MM.1S (cell line): Measurements from ENCODE around the gene RAMP1.

Experiments used
- DNase-seq: peaks from one replicate; pipeline ENCODE4 v3.0.0-alpha.2; 2015
- H2AFZ ChIP-seq: fragments of 300-600 bp; sonication (generic); 2 replicates; pipeline ENCODE4 v1.6.0; 2016; ENCODE audit warnings: antibody characterized with exemption, low read length
- H3F3A ChIP-seq: fragments of 300-600 bp; sonication (generic); 2 replicates; pipeline ENCODE4 v1.6.1; 2016; ENCODE audit warnings: mild to moderate bottlenecking, antibody characterized with exemption, low read length, moderate library complexity, mixed read lengths; ENCODE audit not compliant: insufficient read depth
- H3K27ac ChIP-seq: fragments of 300-600 bp; sonication (generic); 2 replicates; pipeline ENCODE4 v1.5.1; 2016; ENCODE audit warnings: mild to moderate bottlenecking, low read length
- H3K27me3 ChIP-seq: fragments of 300-600 bp; sonication (generic); replicated peaks from 2 replicates; pipeline ENCODE4 v1.6.0; 2016; ENCODE audit warnings: low read length; ENCODE audit not compliant: insufficient read depth
- H3K36me3 ChIP-seq: fragments of 300-600 bp; sonication (generic); replicated peaks from 2 replicates; pipeline ENCODE4 v1.6.1; 2016; ENCODE audit warnings: mild to moderate bottlenecking, low read length, mixed read lengths; ENCODE audit not compliant: insufficient read depth
- H3K4me1 ChIP-seq: fragments of 300-600 bp; sonication (generic); 2 replicates; pipeline ENCODE4 v1.6.1; 2016; ENCODE audit warnings: low read length, mixed read lengths
- H3K4me2 ChIP-seq: fragments of 300-600 bp; sonication (generic); 2 replicates; pipeline ENCODE4 v1.6.0; 2016; ENCODE audit warnings: low read depth, low read length
- H3K4me3 ChIP-seq: fragments of 300-600 bp; sonication (generic); 2 replicates; pipeline ENCODE4 v1.5.1; 2016; ENCODE audit warnings: low read length, mixed read lengths
- H3K79me2 ChIP-seq: fragments of 300-600 bp; sonication (generic); 2 replicates; pipeline ENCODE4 v1.6.1; 2016; ENCODE audit warnings: mixed run types, low read length, mixed read lengths
- H3K9ac ChIP-seq: fragments of 300-600 bp; sonication (generic); 2 replicates; pipeline ENCODE4 v1.6.1; 2016; ENCODE audit warnings: low read length, mixed read lengths
- H3K9me2 ChIP-seq: fragments of 300-600 bp; sonication (generic); replicated peaks from 2 replicates; pipeline ENCODE4 v1.6.1; 2016; ENCODE audit warnings: mild to moderate bottlenecking, low read length, mixed read lengths; ENCODE audit not compliant: insufficient read depth
- H3K9me3 ChIP-seq: fragments of 300-600 bp; sonication (generic); replicated peaks from 2 replicates; pipeline ENCODE4 v1.6.1; 2016; ENCODE audit warnings: mild to moderate bottlenecking, low read length, mixed read lengths; ENCODE audit not compliant: insufficient read depth
- H4K20me1 ChIP-seq: fragments of 300-600 bp; sonication (generic); 2 replicates; pipeline ENCODE4 v1.6.1; 2016; ENCODE audit warnings: mild to moderate bottlenecking, low read length, moderate library complexity, mixed read lengths; ENCODE audit not compliant: insufficient read depth
- EZH2 ChIP-seq: fragments of 300-600 bp; sonication (generic); optimal IDR thresholded peaks from 2 replicates; pipeline ENCODE3; 2017; ENCODE audit warnings: low read depth, mild to moderate bottlenecking, antibody characterized with exemption, low read length, mixed read lengths
- EZH2phosphoT487 ChIP-seq: fragments of 300-600 bp; sonication (generic); IDR thresholded peaks from 2 replicates; pipeline ENCODE4 v1.6.1; 2018; ENCODE audit warnings: antibody characterized with exemption, low read length
- TF ChIP-seq, protein P1 (sequence below): fragments of 300-600 bp; sonication (generic); IDR thresholded peaks from 2 replicates; pipeline ENCODE4 v1.5.1; 2016; ENCODE audit warnings: antibody characterized with exemption, low read length, mixed read lengths

Gene RAMP1

DNA sequence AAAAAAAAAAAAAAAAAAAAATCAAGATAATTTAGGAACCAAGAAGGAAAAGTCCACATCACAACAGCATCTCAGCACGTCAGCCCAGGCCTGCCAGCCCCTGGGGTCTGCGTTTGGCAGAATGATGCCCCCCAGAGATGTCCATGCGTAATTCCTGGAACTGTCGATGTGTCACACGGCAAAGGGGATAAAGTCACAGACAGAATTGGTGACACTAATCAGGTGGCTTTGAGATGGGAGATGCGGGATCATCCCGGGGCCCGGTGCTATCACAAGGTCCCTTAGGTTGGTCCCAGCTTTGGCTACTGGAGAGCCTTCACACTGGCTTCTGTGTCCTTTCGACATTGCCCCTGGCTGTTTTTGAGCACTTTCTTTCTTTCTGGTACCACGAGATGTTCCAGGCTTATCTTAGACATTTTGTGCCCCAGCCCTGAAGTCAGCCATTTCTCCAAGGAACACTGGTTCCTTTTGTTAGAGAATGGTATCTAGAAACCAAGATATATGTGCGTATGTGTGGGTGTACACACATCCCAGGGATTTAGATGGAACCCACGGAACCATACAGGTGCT is 20.7 kb downstream of the RAMP1 start:
- TF ChIP-seq EZH2 (no peak), EZH2phosphoT487 (no peak)
- TF ChIP-seq, protein P1, sequence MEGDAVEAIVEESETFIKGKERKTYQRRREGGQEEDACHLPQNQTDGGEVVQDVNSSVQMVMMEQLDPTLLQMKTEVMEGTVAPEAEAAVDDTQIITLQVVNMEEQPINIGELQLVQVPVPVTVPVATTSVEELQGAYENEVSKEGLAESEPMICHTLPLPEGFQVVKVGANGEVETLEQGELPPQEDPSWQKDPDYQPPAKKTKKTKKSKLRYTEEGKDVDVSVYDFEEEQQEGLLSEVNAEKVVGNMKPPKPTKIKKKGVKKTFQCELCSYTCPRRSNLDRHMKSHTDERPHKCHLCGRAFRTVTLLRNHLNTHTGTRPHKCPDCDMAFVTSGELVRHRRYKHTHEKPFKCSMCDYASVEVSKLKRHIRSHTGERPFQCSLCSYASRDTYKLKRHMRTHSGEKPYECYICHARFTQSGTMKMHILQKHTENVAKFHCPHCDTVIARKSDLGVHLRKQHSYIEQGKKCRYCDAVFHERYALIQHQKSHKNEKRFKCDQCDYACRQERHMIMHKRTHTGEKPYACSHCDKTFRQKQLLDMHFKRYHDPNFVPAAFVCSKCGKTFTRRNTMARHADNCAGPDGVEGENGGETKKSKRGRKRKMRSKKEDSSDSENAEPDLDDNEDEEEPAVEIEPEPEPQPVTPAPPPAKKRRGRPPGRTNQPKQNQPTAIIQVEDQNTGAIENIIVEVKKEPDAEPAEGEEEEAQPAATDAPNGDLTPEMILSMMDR = no peak
- Histone ChIP-seq H3K9me2 (no peaks in the 10 kb centered on the region), H3K4me3 (no peak overlapping the region), H2AFZ (no peak overlapping the region), H3K27me3 (no peaks in the 10 kb centered on the region), H3K27ac (no peak overlapping the region), H3K4me1 (no peaks in the 10 kb centered on the region), H3K4me2 (no peak overlapping the region), H3K9me3 (no peaks in the 10 kb centered on the region), H3F3A (no peaks in the 10 kb centered on the region), H4K20me1 (no peaks in the 10 kb centered on the region), H3K36me3 (no peaks in the 10 kb centered on the region), H3K79me2 (no peaks in the 10 kb centered on the region), H3K9ac (no peak overlapping the region)
- DNase-seq = no peak

DNA sequence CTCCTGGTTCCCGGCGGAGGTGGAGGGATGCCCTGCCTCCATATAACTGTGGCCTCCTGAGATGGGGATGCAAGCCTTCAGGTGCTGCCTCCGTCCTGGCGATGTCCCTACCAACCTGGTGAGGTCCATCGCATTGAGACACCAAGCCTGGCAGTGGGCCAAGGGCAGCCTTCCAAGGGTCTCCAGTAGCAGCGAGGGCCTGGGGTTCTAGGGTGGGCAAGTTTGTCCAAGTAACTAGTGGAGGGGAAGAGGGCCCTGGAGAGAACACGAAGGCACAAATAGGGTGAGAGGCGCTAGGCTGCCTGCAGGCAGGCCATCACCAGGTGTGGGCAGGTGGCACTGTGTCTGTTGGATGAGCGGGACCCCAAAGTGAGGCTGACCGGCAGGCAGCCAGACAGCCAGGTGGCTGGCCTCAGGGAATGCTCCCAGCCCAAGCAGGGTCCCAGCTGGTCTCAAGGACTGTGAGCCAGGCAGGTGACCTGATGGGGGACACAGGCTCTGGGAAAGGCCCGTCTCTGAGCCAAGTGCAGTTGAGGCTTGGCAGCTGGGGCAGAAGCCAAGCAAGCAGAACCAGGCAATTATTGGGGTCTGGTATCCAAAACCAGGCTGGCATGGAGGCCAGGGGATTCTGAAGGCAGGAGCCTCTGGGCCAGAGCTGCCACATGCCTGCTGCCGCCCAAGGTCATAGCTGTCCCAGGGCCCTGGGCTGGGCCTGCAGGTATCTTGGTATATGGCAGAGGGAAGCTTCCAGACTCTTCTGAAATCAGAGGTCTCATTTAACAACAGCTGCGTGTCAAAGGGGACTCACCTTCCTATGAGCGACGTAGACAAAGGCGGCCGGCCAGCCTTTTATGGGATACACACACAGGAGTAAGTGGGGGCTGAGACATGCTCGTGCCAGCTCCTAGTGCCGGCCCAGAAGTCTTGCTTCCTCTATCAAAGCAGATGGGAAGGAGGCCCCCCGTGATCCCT is 23.4 kb downstream of the RAMP1 start:
- Histone ChIP-seq H3K9me2 (no peaks in the 10 kb centered on the region), H3K4me1 (no peaks in the 10 kb centered on the region), H3K9me3 (no peaks in the 10 kb centered on the region), H3K4me2 (no peak overlapping the region), H3K79me2 (no peaks in the 10 kb centered on the region), H3K4me3 (no peak overlapping the region), H3K27ac (no peak overlapping the region), H3F3A (no peaks in the 10 kb centered on the region), H3K9ac (no peak overlapping the region), H2AFZ (no peak overlapping the region), H3K36me3 (no peaks in the 10 kb centered on the region), H4K20me1 (no peaks in the 10 kb centered on the region), H3K27me3 (no peaks in the 10 kb centered on the region)
- DNase-seq = no peak
- no peak for TF ChIP-seq EZH2phosphoT487
- TF ChIP-seq, protein P1 = no peak
- TF ChIP-seq EZH2 = no peak

DNA sequence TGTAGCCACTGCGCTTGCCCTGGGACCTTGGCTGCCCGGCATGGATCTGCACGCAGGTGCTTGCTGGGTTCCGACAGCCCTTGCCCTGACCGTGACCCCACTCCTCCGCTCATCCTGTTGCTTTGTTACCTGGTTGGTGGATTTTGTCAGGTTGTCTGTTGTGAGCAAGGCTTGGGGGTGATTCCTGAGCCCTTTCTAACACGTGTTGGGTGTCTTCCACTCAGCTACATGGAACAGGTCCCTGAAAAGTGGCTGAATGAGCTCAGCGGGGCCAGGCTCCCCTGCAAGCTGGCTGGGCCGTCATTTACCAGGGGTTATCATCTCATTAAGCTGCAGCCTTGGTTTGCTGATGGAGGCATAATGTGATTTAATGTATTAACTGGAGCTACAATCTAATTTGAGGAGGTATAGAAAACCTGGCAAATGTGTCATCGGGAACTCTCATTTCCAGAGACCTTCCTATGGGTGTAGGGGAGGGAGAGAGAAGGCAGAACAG is 24.6 kb downstream of the RAMP1 start:
- H3K9ac ChIP-seq = no peak overlapping the region
- H3K9me3 ChIP-seq = no peaks in the 10 kb centered on the region
- H2AFZ ChIP-seq = no peak overlapping the region
- no peak overlapping the region for H3K4me3 ChIP-seq
- no peaks in the 10 kb centered on the region for H3K4me1 ChIP-seq
- no peak overlapping the region for H3K4me2 ChIP-seq
- TF ChIP-seq EZH2 (no peak), EZH2phosphoT487 (no peak)
- TF ChIP-seq, protein P1 = no peak
- no peaks in the 10 kb centered on the region for H4K20me1 ChIP-seq
- no peaks in the 10 kb centered on the region for H3K9me2 ChIP-seq
- no peaks in the 10 kb centered on the region for H3K79me2 ChIP-seq
- no peak overlapping the region for H3K27ac ChIP-seq
- H3K27me3 ChIP-seq = no peaks in the 10 kb centered on the region
- H3K36me3 ChIP-seq = no peaks in the 10 kb centered on the region
- H3F3A ChIP-seq = no peaks in the 10 kb centered on the region
- DNase-seq = no peak
